ENCODE data around the gene MNX1.

The MNX1 gene

GRCh38 chr7:157001920-157002818, 8.3 kb downstream of the MNX1 start:
- DNase-seq, result no peak

GRCh38 chr7:157000741-157001653, 9.5 kb downstream of the MNX1 start:
- DNase-seq, result no peak

- no peak for DNase-seq
Measured at GRCh38 chr7:156999958-157000726, 10.3 kb downstream of the MNX1 start.

GRCh38 chr7:156998988-156999957, 11.2 kb downstream of the MNX1 start:
- DNase-seq, result no peak

GRCh38 chr7:156994417-156994816, 16.0 kb downstream of the MNX1 start:
- no peak for DNase-seq

- no peak for DNase-seq
Measured at GRCh38 chr7:156993925-156994235, 16.6 kb downstream of the MNX1 start.

- no peak for DNase-seq
Measured at GRCh38 chr7:156993021-156993924, 17.2 kb downstream of the MNX1 start.

GRCh38 chr7:156989766-156990535, 20.5 kb downstream of the MNX1 start:
- DNase-seq, result no peak

- DNase-seq, result no peak
Measured at GRCh38 chr7:156988343-156989185, 21.9 kb downstream of the MNX1 start.

- DNase-seq, result no peak
Measured at GRCh38 chr7:156986378-156986777, 24.1 kb downstream of the MNX1 start.

- DNase-seq, result no peak
Measured at GRCh38 chr7:156985101-156985992, 25.1 kb downstream of the MNX1 start.

GRCh38 chr7:156984174-156984891, 26.1 kb downstream of the MNX1 start:
- no peak for DNase-seq

- DNase-seq, result no peak
Measured at GRCh38 chr7:156979711-156980110, 30.8 kb downstream of the MNX1 start.

GRCh38 chr7:156979007-156979606, 31.4 kb downstream of the MNX1 start:
- DNase-seq, result no peak

- no peak for DNase-seq
Measured at GRCh38 chr7:156975620-156976019, 34.8 kb downstream of the MNX1 start.

- no peak for DNase-seq
Measured at GRCh38 chr7:156969972-156970420, 40.5 kb downstream of the MNX1 start.

- DNase-seq, result no peak
Measured at GRCh38 chr7:156968183-156968582, 42.3 kb downstream of the MNX1 start.
